Glutamatergic neuron (in vitro differentiated cells): Measurements from ENCODE around the gene ERCC1. TPM values are rescaled to one million over a fixed set of nuclear protein-coding genes. Genes with fewer than 3 reads are reported as not detected.
A peak's percentile ranks its signal among the peaks of the same experiment; 100 is the strongest.

Experiments
- DNase-seq: peaks from one replicate; pipeline ENCODE4 v3.0.0; 2022
- H3K27ac Mint-ChIP-seq: one replicate; pipeline ENCODE4 v1.8.0; 2020; ENCODE audit warnings: mild to moderate bottlenecking, mixed read lengths, inconsistent platforms; ENCODE audit not compliant: unreplicated experiment
- H3K27me3 Mint-ChIP-seq: one replicate; pipeline ENCODE4 v1.8.0; 2020; ENCODE audit warnings: mild to moderate bottlenecking, moderate library complexity, mixed read lengths, inconsistent platforms; ENCODE audit not compliant: unreplicated experiment
- H3K36me3 Mint-ChIP-seq: one replicate; pipeline ENCODE4 v1.8.0; 2020; ENCODE audit warnings: mild to moderate bottlenecking, mixed read lengths, inconsistent platforms; ENCODE audit not compliant: unreplicated experiment
- H3K4me1 Mint-ChIP-seq: one replicate; pipeline ENCODE4 v1.8.0; 2020; ENCODE audit warnings: mild to moderate bottlenecking, low read depth, mixed read lengths, inconsistent platforms; ENCODE audit not compliant: unreplicated experiment
- H3K4me3 Mint-ChIP-seq: one replicate; pipeline ENCODE4 v1.8.0; 2020; ENCODE audit warnings: mild to moderate bottlenecking, mixed read lengths, inconsistent platforms; ENCODE audit not compliant: unreplicated experiment
- H3K9me3 Mint-ChIP-seq: one replicate; pipeline ENCODE4 v1.8.0; 2020; ENCODE audit warnings: mild to moderate bottlenecking, moderate library complexity, mixed read lengths, inconsistent platforms; ENCODE audit not compliant: unreplicated experiment
- total RNA-seq: library from RNA; stranded (reverse); fragmentation: NEBNext Ultra II Directional; extraction: Animal tissue kit (Norgen Biotek cat#: 25700); gene quantifications from one replicate; pipeline ENCODE4 v1.2.1, GENCODE V29; 2021; ENCODE audit not compliant: unreplicated experiment
- TF ChIP-seq, protein P1 (sequence below): fragments of 200-600 bp; sonication (generic); IDR thresholded peaks from one replicate; pipeline ENCODE4 v1.5.0; 2021; ENCODE audit not compliant: partially characterized antibody, unreplicated experiment

Gene ERCC1
- total RNA-seq, 1 donor from 2014 or later = 65.7 TPM

GRCh38 chr19:45448887-45449299, 25.2 kb upstream of the ERCC1 start:
- Mint-ChIP-seq H3K36me3 (no peaks in the 10 kb centered on the region), H3K4me1 (peaks cover 5% of the 10 kb centered on the region), H3K27me3 (peaks cover 21% of the 10 kb centered on the region), H3K9me3 (peaks cover 4% of the 10 kb centered on the region), H3K4me3 (no peak overlapping the region), H3K27ac (no peak overlapping the region)
- TF ChIP-seq, protein P1, sequence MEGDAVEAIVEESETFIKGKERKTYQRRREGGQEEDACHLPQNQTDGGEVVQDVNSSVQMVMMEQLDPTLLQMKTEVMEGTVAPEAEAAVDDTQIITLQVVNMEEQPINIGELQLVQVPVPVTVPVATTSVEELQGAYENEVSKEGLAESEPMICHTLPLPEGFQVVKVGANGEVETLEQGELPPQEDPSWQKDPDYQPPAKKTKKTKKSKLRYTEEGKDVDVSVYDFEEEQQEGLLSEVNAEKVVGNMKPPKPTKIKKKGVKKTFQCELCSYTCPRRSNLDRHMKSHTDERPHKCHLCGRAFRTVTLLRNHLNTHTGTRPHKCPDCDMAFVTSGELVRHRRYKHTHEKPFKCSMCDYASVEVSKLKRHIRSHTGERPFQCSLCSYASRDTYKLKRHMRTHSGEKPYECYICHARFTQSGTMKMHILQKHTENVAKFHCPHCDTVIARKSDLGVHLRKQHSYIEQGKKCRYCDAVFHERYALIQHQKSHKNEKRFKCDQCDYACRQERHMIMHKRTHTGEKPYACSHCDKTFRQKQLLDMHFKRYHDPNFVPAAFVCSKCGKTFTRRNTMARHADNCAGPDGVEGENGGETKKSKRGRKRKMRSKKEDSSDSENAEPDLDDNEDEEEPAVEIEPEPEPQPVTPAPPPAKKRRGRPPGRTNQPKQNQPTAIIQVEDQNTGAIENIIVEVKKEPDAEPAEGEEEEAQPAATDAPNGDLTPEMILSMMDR = no peak
- DNase-seq = no peak

DNA sequence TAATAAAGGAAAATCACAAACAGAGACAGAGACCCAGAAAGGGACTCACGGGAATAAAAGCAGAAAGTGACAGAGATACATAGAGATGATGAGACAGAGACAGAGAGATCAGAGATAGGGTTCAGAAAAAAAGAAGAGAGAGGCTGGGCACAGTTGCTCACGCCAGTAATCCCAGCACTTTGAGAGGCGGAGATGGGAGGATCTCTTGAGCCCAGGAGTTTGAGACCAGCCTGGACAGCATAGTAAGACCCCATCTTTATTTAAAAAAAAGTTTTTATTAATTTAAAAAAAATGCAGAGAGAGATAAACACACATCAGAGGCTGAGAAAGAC, 24.7 kb upstream of the ERCC1 start:
- Mint-ChIP-seq H3K27me3 (peaks cover 23% of the 10 kb centered on the region), H3K36me3 (no peaks in the 10 kb centered on the region), H3K9me3 (peaks cover 4% of the 10 kb centered on the region), H3K4me1 (peaks cover 5% of the 10 kb centered on the region), H3K4me3 (no peak overlapping the region), H3K27ac (peak overlapping the region; percentile 9)
- DNase-seq = no peak
- TF ChIP-seq, protein P1 = no peak

GRCh38 chr19:45446944-45447343, 23.2 kb upstream of the ERCC1 start:
- no peak overlapping the region for H3K27ac Mint-ChIP-seq
- no peak for DNase-seq
- peaks cover 4% of the 10 kb centered on the region for H3K9me3 Mint-ChIP-seq
- peaks cover 21% of the 10 kb centered on the region for H3K27me3 Mint-ChIP-seq
- H3K36me3 Mint-ChIP-seq = no peaks in the 10 kb centered on the region
- H3K4me3 Mint-ChIP-seq = no peak overlapping the region
- TF ChIP-seq, protein P1 = no peak
- peaks cover 7% of the 10 kb centered on the region for H3K4me1 Mint-ChIP-seq

- Mint-ChIP-seq H3K4me1 (peaks cover 4% of the 10 kb centered on the region), H3K27ac (no peak overlapping the region), H3K27me3 (peaks cover 20% of the 10 kb centered on the region), H3K36me3 (no peaks in the 10 kb centered on the region), H3K4me3 (no peak overlapping the region), H3K9me3 (peaks cover 4% of the 10 kb centered on the region)
- DNase-seq = no peak
- TF ChIP-seq, protein P1 = no peak
These were observed 22.6 kb upstream of the ERCC1 start for GRCh38 chr19:45446295-45446694.

GRCh38 chr19:45445139-45445538, 21.4 kb upstream of the ERCC1 start:
- no peak for DNase-seq
- Mint-ChIP-seq H3K27me3 (peaks cover 13% of the 10 kb centered on the region), H3K9me3 (peaks cover 6% of the 10 kb centered on the region), H3K4me3 (no peak overlapping the region), H3K27ac (no peak overlapping the region), H3K4me1 (peaks cover 1% of the 10 kb centered on the region), H3K36me3 (no peaks in the 10 kb centered on the region)
- TF ChIP-seq, protein P1 = no peak
